ENCODE measurements around the gene ACVR2A.

- TF ChIP-seq CTCF (IDR thresholded peaks at IDR 0.05) (no peak), POLR2A (IDR thresholded peaks at IDR 0.05) (no peak)
These were observed 100.8 kb downstream of the ACVR2A start for GRCh38 chr2:147945660-147946059.

Data from esophagus squamous epithelium (tissue), 4 donors.